IMR-90 (cell line): ENCODE measurements around the gene DPH7.

Experiments used
- CEBPB ChIP-seq: IDR thresholded peaks from 2 replicates; pipeline ENCODE4 v1.6.1; 2012; ENCODE audit warnings: low read depth, low read length, improper control_type of control experiment
- POLR2A ChIP-seq: IDR thresholded peaks from 2 replicates; pipeline ENCODE4 v1.6.1; 2012; ENCODE audit warnings: mild to moderate bottlenecking, low read depth, low read length
- TF ChIP-seq, protein P1 (sequence below): conservative IDR thresholded peaks from 2 replicates; pipeline ENCODE4 v1.5.1; 2012; ENCODE audit warnings: mild to moderate bottlenecking, low read depth, low read length, improper control_type of control experiment
- TF ChIP-seq, protein P2 (sequence below): fragments of 150-350 bp; IDR thresholded peaks from 2 replicates; pipeline ENCODE4 v1.6.1; 2017; ENCODE audit warnings: mild to moderate bottlenecking, antibody characterized with exemption, low read length, low read depth

DNA sequence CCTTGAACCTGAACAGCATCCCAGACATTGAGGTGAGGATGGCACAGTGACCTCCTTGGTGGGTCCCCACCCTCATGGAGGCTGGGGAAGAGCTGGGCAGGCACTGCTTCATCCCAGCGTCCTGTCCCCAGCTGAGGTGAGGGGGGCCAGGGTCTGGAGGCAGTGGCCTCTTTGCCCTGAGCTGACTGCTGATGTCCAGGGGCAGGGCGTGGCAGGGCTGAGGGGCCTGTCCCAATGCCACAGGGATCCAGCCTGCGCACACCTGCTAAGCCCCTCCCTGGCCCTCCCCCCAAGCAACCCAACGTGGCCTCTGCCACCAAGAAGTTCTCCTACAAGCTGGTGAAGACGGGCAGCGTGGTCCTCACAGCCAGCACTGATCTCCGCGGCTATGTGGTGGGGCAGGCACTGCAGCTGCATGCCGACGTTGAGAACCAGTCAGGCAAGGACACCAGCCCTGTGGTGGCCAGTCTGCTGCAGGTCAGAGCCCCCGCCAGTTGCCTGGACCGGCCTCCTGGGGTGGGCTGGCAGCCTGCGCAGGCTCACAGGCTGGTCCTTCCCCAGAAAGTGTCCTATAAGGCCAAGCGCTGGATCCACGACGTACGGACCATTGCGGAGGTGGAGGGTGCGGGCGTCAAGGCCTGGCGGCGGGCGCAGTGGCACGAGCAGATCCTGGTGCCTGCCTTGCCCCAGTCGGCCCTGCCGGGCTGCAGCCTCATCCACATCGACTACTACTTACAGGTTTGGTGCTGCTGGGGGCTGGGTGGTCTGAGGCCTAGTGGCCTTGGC lies 35.2 kb upstream of the DPH7 start:
- no peak for TF ChIP-seq POLR2A
- no peak for TF ChIP-seq CEBPB
- TF ChIP-seq, protein P1, sequence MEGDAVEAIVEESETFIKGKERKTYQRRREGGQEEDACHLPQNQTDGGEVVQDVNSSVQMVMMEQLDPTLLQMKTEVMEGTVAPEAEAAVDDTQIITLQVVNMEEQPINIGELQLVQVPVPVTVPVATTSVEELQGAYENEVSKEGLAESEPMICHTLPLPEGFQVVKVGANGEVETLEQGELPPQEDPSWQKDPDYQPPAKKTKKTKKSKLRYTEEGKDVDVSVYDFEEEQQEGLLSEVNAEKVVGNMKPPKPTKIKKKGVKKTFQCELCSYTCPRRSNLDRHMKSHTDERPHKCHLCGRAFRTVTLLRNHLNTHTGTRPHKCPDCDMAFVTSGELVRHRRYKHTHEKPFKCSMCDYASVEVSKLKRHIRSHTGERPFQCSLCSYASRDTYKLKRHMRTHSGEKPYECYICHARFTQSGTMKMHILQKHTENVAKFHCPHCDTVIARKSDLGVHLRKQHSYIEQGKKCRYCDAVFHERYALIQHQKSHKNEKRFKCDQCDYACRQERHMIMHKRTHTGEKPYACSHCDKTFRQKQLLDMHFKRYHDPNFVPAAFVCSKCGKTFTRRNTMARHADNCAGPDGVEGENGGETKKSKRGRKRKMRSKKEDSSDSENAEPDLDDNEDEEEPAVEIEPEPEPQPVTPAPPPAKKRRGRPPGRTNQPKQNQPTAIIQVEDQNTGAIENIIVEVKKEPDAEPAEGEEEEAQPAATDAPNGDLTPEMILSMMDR, result no peak
- TF ChIP-seq, protein P2, sequence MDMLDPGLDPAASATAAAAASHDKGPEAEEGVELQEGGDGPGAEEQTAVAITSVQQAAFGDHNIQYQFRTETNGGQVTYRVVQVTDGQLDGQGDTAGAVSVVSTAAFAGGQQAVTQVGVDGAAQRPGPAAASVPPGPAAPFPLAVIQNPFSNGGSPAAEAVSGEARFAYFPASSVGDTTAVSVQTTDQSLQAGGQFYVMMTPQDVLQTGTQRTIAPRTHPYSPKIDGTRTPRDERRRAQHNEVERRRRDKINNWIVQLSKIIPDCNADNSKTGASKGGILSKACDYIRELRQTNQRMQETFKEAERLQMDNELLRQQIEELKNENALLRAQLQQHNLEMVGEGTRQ, result no peak
